HG03439 (cell line): ENCODE results near the gene SEMA5A.

Source experiments
- ATAC-seq: cut with Tn5 transposase; IDR thresholded peaks from one replicate; pipeline ENCODE4 v1.9.1; 2021; ENCODE audit warnings: mild to moderate bottlenecking, moderate library complexity; ENCODE audit not compliant: unreplicated experiment

Gene SEMA5A

DNA sequence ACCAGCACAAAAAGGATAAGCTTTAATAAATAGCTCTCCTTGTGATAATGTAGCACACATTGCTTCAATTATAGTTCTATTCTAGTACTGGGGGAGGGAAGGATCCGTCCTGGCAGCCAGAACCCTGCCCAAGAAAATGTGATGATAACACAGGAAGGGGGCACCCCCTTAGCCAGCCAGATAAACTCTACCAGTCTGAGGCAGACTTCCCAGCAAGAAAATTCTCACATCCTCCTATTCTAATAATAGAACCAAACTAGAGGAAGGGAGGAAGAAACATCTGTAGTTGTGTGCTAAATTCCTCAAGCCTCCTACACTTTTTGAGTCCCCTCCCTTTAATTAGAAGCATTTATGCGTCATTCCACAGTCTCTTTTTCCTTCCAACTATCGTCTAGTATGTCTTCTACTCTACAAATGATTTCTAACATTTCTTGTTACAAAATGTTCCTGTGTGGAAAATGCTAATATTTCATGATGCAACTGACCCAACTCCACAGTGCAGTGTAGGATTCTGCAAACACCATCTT is 261.0 kb downstream of the SEMA5A start:
- ATAC-seq = no peak

DNA sequence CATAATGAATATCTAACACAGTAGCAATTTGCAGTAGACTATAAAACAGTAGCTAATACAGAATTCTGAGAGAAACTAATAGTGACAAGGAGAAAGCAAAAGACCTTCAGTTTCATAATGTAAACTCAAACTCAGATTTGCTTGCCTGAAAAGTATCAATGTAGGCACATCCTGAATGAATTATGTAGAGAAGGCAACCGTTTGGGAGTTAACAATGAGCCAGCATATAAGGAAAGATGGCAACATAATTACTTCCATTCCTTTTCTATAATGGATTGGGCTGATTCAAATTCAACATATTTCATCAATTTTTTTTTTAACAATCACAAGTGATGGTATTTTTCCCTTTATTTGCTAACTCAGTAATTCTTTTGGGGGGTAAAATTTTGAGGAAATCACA is 261.6 kb downstream of the SEMA5A start:
- no peak for ATAC-seq

- ATAC-seq = no peak
Observed at GRCh38 chr5:9283473-9283872, 262.4 kb downstream of the SEMA5A start.

- ATAC-seq = no peak
Observed at GRCh38 chr5:9283021-9283420, 262.9 kb downstream of the SEMA5A start.

- no peak for ATAC-seq
Observed at GRCh38 chr5:9282211-9282610, 263.7 kb downstream of the SEMA5A start.

- ATAC-seq = no peak
Observed at GRCh38 chr5:9279774-9280173, 266.1 kb downstream of the SEMA5A start.

GRCh38 chr5:9278921-9279603 is 266.8 kb downstream of the SEMA5A start:
- no peak for ATAC-seq

DNA sequence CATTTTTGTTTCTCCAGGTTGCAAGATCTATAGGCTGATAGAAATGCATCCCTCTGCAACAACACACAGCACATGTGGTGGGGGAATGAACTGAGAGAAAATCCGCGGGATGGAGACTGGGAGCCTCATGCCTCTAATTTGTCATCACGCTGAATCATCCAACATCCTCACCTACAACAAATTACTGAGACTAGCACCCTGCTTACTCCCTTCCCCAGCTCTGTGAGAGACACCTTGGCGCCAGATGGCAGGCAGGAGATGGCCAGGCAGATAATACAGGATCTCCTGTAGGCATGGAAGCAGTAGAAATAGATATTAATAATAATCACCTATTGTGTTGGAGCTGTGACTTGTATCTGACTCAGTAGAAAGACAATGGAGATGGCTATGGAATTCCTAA is 276.9 kb downstream of the SEMA5A start:
- no peak for ATAC-seq

- no peak for ATAC-seq
Observed at GRCh38 chr5:9268226-9268625, 277.6 kb downstream of the SEMA5A start.

- no peak for ATAC-seq
Observed at GRCh38 chr5:9265441-9266287, 280.2 kb downstream of the SEMA5A start.

GRCh38 chr5:9264301-9264700 is 281.6 kb downstream of the SEMA5A start:
- no peak for ATAC-seq

DNA sequence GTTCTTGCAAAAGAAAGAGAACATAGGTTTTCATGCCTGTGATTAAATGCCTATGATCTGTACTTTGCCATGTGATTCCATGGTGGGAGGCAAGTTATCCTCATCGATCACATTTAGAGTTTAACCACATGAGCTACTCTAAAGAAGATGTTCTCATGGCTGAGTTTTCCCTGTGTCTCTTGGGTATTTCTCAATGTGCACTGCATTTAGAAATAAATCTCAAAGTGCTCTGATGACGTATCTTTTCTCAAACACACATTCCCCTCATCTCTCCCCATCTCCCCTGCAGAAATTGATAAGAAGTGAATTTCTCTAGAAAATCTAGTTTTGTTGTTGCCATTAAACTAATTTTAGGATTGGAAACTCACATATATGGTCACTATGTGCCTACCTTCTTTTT is 282.2 kb downstream of the SEMA5A start:
- no peak for ATAC-seq

DNA sequence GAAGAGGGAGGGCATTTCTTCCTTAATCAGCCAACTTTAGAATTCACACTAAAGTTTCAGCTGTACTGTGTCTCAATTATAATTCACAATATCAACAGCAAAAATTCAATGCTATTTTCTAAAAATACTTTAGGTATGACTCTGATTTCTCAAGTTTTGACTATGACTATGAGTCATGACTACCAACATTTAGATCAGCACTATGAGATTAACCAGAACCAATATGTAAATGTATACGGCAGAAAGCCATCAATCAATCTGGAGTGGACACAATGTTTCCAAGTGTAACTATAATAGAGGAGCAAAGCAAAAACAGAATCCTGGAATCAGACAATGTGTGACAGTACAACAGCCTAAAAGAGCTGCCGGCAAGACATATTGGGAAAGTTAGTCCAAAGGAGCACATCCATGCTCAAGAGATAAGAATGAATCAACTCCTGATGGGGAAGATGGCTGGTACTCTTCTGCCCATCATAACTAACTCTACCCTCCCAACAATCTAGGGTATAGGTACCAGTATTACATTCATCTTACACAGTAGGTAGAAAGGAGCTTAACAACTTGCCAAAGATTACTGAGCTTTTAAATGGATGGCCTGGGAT is 294.4 kb downstream of the SEMA5A start:
- no peak for ATAC-seq

GRCh38 chr5:9249231-9249630 is 296.6 kb downstream of the SEMA5A start:
- no peak for ATAC-seq

DNA sequence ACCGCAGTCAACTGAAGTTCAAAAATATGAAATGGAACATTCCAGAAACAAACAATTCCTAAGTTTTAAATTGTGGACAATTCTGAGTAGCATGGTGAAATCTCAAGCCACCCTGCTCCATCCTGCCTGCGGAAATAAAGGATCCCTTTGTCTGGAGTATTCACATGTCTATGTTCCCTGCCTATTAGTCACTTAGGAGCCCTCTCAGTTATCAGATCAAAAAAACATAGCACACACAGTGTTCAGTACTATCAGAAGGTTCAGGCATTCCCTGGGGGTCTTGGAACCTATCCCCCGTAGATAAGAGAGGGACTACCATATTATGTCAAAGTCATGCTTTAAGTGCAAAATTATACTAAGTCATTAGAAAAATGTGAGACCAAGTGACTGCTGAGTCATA is 300.8 kb downstream of the SEMA5A start:
- no peak for ATAC-seq

GRCh38 chr5:9244417-9244816 is 301.5 kb downstream of the SEMA5A start:
- ATAC-seq = no peak

- no peak for ATAC-seq
Observed at GRCh38 chr5:9241479-9242305, 304.2 kb downstream of the SEMA5A start.

- no peak for ATAC-seq
Observed at GRCh38 chr5:9240431-9240830, 305.4 kb downstream of the SEMA5A start.

- ATAC-seq = no peak
Observed at GRCh38 chr5:9239626-9240025, 306.2 kb downstream of the SEMA5A start.

DNA sequence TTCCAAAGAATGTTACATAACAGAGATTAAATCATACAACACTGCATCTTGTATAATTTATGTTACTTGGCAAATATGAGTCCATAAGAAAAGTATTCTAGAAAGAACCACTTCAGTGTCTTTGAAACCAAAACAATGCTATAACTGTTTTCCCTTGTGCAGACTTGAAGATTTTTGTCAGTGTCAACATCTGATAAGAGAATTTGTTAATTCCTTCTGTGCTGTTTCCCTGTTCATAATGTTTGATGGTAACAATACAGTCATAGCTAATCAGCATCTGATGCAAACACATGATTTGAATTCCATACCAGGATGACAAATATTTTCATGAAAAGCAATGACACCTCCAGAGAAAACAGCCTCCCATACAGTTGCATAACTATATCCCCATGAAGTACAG is 306.8 kb downstream of the SEMA5A start:
- ATAC-seq = no peak

DNA sequence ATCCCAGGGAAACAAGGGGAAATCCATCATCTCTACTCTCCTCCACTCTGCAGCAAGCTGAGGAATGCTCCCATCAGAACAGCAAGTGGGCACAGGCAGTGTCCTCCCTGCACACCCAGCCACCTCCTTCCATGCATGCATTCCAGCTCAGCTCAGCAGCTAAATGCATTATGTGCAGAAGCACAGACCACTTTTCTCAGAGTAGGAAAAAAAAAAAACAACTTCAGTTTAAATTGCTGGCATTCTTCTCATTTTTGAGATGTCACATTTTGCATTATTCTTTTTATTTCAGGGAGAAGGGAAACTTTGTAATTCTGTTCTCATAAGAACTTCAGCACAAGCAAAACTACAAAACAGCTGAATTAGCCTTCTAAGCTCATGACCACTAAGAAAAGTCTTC is 312.2 kb downstream of the SEMA5A start:
- ATAC-seq = no peak
